ENCODE results near the gene COBLL1.
"Not testable (repeated sequence)": the region's sequence is repeated elsewhere in the genome, so short reads cannot be mapped to it uniquely, and the experiment has no call there.

COBLL1 gene

GRCh38 chr2:164747140-164747539 is 94.5 kb downstream of the COBLL1 start:
- DNase-seq = no peak

- DNase-seq = no peak
Measured at GRCh38 chr2:164746713-164747112, 94.9 kb downstream of the COBLL1 start.

GRCh38 chr2:164745012-164745797 is 96.4 kb downstream of the COBLL1 start:
- no peak for DNase-seq

GRCh38 chr2:164742738-164743317 is 98.8 kb downstream of the COBLL1 start:
- no peak for DNase-seq

- DNase-seq = peak; percentile 51
Measured at GRCh38 chr2:164739966-164740365, 101.7 kb downstream of the COBLL1 start.

- peak; percentile 65 for DNase-seq
Measured at GRCh38 chr2:164737612-164738081, 104.0 kb downstream of the COBLL1 start.

- no peak for DNase-seq
Measured at GRCh38 chr2:164735309-164735919, 106.2 kb downstream of the COBLL1 start.

- no peak for DNase-seq
Measured at GRCh38 chr2:164734196-164734595, 107.4 kb downstream of the COBLL1 start.

- DNase-seq = no peak
Measured at GRCh38 chr2:164725542-164725941, 116.1 kb downstream of the COBLL1 start.

- DNase-seq = no peak
Measured at GRCh38 chr2:164722616-164723338, 118.8 kb downstream of the COBLL1 start.

- DNase-seq = no peak
Measured at GRCh38 chr2:164721430-164721829, 120.2 kb downstream of the COBLL1 start.

GRCh38 chr2:164719996-164720941 is 121.4 kb downstream of the COBLL1 start:
- DNase-seq = no peak

GRCh38 chr2:164717000-164717803 is 124.4 kb downstream of the COBLL1 start:
- peak; percentile 7 for DNase-seq

- DNase-seq = no peak
Measured at GRCh38 chr2:164714471-164714870, 127.2 kb downstream of the COBLL1 start.

- no peak for DNase-seq
Measured at GRCh38 chr2:164711766-164712138, 129.9 kb downstream of the COBLL1 start.

- no peak for DNase-seq
Measured at GRCh38 chr2:164710837-164711765, 130.5 kb downstream of the COBLL1 start.

- not testable (repeated sequence) for DNase-seq
Measured at GRCh38 chr2:164710252-164710836, 131.3 kb downstream of the COBLL1 start.

GRCh38 chr2:164706522-164706921 is 135.1 kb downstream of the COBLL1 start:
- no peak for DNase-seq

GRCh38 chr2:164705412-164706167 is 136.0 kb downstream of the COBLL1 start:
- DNase-seq = no peak
